Osteoblast (primary cell): ENCODE measurements around the gene A1BG. TPM values are rescaled to one million over a fixed set of nuclear protein-coding genes. Genes with fewer than 3 reads are reported as not detected.

Experiments
- DNase-seq: peaks from one replicate; pipeline ENCODE4 v3.0.0; 2011; ENCODE audit warnings: low spot score, mixed read lengths; ENCODE audit not compliant: insufficient read length; ENCODE audit errors: missing footprints
- H2AFZ ChIP-seq: 2 replicates; pipeline ENCODE4 v1.6.0; 2011; ENCODE audit warnings: mild to moderate bottlenecking, low read length
- H3K27ac ChIP-seq: 2 replicates; pipeline ENCODE4 v1.5.1; 2011; ENCODE audit warnings: mild to moderate bottlenecking, low read depth, low read length, moderate library complexity
- H3K27me3 ChIP-seq: 2 replicates; pipeline ENCODE4 v1.6.0; 2012; ENCODE audit warnings: mild to moderate bottlenecking, control low read depth, inconsistent platforms, low read length, moderate library complexity; ENCODE audit not compliant: insufficient read depth
- H3K36me3 ChIP-seq: 2 replicates; pipeline ENCODE4 v1.5.1; 2011; ENCODE audit warnings: mild to moderate bottlenecking, low read length, control low read depth, moderate library complexity; ENCODE audit not compliant: insufficient read depth
- H3K4me1 ChIP-seq: 2 replicates; pipeline ENCODE4 v1.5.1; 2011; ENCODE audit warnings: mild to moderate bottlenecking, low read length, control low read depth, moderate library complexity; ENCODE audit not compliant: insufficient read depth
- H3K4me2 ChIP-seq: 2 replicates; pipeline ENCODE4 v1.6.0; 2011; ENCODE audit warnings: mild to moderate bottlenecking, low read length; ENCODE audit not compliant: insufficient read depth
- H3K4me3 ChIP-seq: fragments of 200-600 bp; sonication (generic); 3 replicates; pipeline ENCODE4 v1.5.1; 2012; ENCODE audit warnings: mild to moderate bottlenecking, low read length, inconsistent platforms; ENCODE audit not compliant: insufficient read depth
- H3K79me2 ChIP-seq: 2 replicates; pipeline ENCODE4 v1.6.0; 2012; ENCODE audit warnings: mild to moderate bottlenecking, low read length, control low read depth, inconsistent platforms; ENCODE audit not compliant: insufficient read depth
- H3K9me3 ChIP-seq: 2 replicates; pipeline ENCODE4 v1.5.1; 2011; ENCODE audit warnings: low read depth, low read length, control low read depth
- H4K20me1 ChIP-seq: 2 replicates; pipeline ENCODE4 v1.6.0; 2012; ENCODE audit warnings: mild to moderate bottlenecking, low read length, control low read depth; ENCODE audit not compliant: insufficient read depth
- total RNA-seq: library from RNA; depleted of rRNA; stranded (reverse); fragments of >200 nt; gene quantifications from 2 replicates; pipeline ENCODE4 v1.2.3, GENCODE V29; 2012
- TF ChIP-seq, protein P1 (sequence below): IDR thresholded peaks from 2 replicates; pipeline ENCODE4 v1.5.1; 2011; ENCODE audit warnings: mild to moderate bottlenecking, low read depth, low read length, moderate library complexity; ENCODE audit errors: extremely low read depth

A1BG gene
- total RNA-seq, 1 donor: 1.1 TPM

DNA sequence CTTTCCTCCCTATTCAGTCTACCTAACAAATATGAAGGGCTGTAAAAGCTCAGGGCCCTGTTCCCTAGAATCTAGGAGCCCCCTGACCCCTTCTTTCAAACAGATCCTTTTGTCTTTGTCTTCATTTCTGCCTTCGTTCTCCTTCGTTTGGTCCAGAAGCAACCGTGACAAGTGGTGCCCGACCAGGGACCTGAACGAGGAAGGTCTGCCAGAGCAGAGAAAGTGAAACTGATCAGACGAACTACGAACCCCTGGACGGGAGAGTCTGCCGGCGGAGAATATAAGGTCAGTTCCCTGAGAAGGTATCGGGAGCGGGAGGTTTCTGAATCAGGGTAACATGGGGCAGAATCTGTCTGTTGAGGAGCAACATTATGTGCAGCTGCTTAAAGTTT lies 47.4 kb downstream of the A1BG start:
- Histone ChIP-seq H3K79me2 (peaks cover 44% of the 10 kb centered on the region), H3K36me3 (peaks cover 32% of the 10 kb centered on the region), H4K20me1 (peaks cover 11% of the 10 kb centered on the region), H3K9me3 (no peaks in the 10 kb centered on the region), H3K4me1 (peaks cover 14% of the 10 kb centered on the region), H2AFZ (peak overlapping the region; percentile 94), H3K27ac (peak overlapping the region; percentile 94), H3K4me2 (peak overlapping the region; percentile 82), H3K27me3 (no peaks in the 10 kb centered on the region), H3K4me3 (peak overlapping the region; percentile 96)
- DNase-seq: no peak
- TF ChIP-seq, protein P1, sequence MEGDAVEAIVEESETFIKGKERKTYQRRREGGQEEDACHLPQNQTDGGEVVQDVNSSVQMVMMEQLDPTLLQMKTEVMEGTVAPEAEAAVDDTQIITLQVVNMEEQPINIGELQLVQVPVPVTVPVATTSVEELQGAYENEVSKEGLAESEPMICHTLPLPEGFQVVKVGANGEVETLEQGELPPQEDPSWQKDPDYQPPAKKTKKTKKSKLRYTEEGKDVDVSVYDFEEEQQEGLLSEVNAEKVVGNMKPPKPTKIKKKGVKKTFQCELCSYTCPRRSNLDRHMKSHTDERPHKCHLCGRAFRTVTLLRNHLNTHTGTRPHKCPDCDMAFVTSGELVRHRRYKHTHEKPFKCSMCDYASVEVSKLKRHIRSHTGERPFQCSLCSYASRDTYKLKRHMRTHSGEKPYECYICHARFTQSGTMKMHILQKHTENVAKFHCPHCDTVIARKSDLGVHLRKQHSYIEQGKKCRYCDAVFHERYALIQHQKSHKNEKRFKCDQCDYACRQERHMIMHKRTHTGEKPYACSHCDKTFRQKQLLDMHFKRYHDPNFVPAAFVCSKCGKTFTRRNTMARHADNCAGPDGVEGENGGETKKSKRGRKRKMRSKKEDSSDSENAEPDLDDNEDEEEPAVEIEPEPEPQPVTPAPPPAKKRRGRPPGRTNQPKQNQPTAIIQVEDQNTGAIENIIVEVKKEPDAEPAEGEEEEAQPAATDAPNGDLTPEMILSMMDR: no peak

DNA sequence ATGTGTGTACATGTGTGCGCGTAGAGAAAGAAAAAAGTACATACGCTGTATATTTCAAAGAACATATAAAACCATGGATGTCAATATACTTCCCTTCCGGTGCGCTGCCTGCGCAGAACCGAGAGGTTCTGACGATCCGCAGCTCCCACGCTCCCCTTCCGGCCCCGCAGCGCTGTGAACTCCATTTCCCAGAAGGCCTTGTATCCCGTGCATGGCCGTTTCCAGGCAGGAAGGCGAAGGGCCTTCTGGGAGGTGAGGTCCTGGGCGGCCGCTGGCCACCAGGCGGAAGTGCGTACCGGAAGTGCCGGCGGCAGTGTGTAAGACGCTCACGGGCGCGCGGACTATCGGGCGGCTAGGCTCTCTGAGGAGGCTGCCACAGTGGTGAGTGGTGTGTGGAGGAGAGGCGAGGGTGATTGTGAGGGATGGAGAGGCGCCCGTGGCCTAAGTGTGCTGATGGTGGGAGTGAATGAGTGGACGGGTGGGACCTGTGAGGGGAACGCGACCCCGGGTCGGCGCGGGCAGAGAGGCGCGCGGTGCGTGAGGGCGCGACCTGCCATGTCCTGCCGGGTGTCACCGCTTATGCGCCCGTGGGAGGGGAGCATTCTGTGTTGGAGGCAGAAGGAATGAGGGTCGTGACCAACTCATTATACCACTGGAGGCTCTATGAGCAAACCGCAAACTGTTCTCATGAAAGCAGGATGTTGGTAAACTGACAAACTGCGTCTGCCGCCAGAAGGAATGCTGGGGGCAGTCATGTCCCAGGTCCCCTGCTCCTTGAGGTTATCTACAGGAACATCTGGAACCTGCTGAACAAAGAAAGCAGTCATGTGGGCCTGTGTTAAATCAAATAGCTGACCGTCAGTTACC lies 48.0 kb downstream of the A1BG start, which contains the start of gene ERVK3-1:
Gene ERVK3-1 (plus strand): TSS at position 313 of the 867 bp plus-strand sequence. CDS start 6,792 bp downstream, outside the sequence.
- peak; percentile 98 for DNase-seq
- peaks cover 38% of the 10 kb centered on the region for H3K36me3 ChIP-seq
- peak within 1 kb of the TSS; percentile 96 for H3K4me3 ChIP-seq
- H2AFZ ChIP-seq: peak within 1 kb of the TSS; percentile 94
- no peaks in the 10 kb centered on the region for H3K27me3 ChIP-seq
- peaks cover 13% of the 10 kb centered on the region for H4K20me1 ChIP-seq
- H3K9me3 ChIP-seq: no peaks in the 10 kb centered on the region
- peak within 1 kb of the TSS; percentile 82 for H3K4me2 ChIP-seq
- H3K27ac ChIP-seq: peak within 1 kb of the TSS; percentile 94
- TF ChIP-seq, protein P1: no peak
- H3K79me2 ChIP-seq: peaks cover 49% of the 10 kb centered on the region
- H3K4me1 ChIP-seq: peaks cover 14% of the 10 kb centered on the region

DNA sequence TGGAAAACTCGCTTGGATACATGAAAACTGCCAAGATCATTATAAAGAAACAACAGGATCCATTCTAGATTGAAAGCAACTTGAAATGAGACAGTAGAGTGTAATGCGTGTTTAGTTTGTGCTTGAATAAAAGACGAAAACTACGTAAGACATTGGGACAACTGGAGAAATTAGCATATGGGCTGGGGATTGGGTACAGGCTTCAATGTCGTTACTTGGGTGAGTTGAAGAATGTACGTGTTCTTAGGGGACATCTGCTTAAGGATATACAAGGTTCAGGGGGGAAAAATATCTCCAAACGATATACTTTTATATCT lies 48.6 kb downstream of the A1BG start:
- TF ChIP-seq, protein P1: no peak
- peaks cover 14% of the 10 kb centered on the region for H3K4me1 ChIP-seq
- H3K79me2 ChIP-seq: peaks cover 52% of the 10 kb centered on the region
- peaks cover 13% of the 10 kb centered on the region for H4K20me1 ChIP-seq
- H2AFZ ChIP-seq: peak overlapping the region; percentile 72
- H3K27ac ChIP-seq: peak overlapping the region; percentile 94
- peaks cover 40% of the 10 kb centered on the region for H3K36me3 ChIP-seq
- DNase-seq: no peak
- no peaks in the 10 kb centered on the region for H3K9me3 ChIP-seq
- peak overlapping the region; percentile 96 for H3K4me3 ChIP-seq
- no peaks in the 10 kb centered on the region for H3K27me3 ChIP-seq
- H3K4me2 ChIP-seq: peak overlapping the region; percentile 82

DNA sequence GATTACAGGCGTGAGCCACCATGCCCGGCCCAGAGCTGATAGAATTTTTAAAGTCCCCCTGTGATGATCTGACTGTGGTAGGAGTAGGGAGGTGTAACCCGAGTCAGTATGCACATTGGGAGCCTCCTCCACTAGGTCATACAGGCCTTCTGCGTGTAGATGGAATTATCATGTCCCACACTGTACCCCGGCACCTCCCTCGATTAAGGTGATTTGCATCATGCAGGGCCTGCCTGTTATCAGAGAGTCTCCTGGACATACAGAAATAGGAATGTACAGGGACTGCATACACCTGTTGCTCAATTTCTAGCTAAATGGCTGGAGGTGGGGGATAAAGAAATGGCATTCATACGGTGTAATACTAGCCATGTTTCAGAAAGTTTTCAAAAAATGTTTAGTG lies 49.0 kb downstream of the A1BG start:
- Histone ChIP-seq H2AFZ (no peak overlapping the region), H3K36me3 (peaks cover 40% of the 10 kb centered on the region), H3K4me1 (peaks cover 14% of the 10 kb centered on the region), H3K27me3 (no peaks in the 10 kb centered on the region), H3K27ac (peak overlapping the region; percentile 94), H3K9me3 (no peaks in the 10 kb centered on the region), H3K79me2 (peaks cover 51% of the 10 kb centered on the region), H3K4me2 (peak overlapping the region; percentile 82), H4K20me1 (peaks cover 13% of the 10 kb centered on the region), H3K4me3 (peak overlapping the region; percentile 96)
- DNase-seq: no peak
- TF ChIP-seq, protein P1: no peak
